Neural progenitor cell (in vitro differentiated cells): ENCODE results near the gene UNC45B.

Source experiments
- EZH2 ChIP-seq: fragments of 200-600 bp; sonication (generic); IDR thresholded peaks from 2 replicates; pipeline ENCODE4 v1.6.1; 2017; ENCODE audit warnings: antibody characterized with exemption, mild to moderate bottlenecking, moderate library complexity
- TF ChIP-seq, protein P1 (sequence below): fragments of 200-600 bp; sonication (generic); IDR thresholded peaks from 2 replicates; pipeline ENCODE4 v1.5.1; 2017; ENCODE audit warnings: antibody characterized with exemption, mild to moderate bottlenecking

DNA sequence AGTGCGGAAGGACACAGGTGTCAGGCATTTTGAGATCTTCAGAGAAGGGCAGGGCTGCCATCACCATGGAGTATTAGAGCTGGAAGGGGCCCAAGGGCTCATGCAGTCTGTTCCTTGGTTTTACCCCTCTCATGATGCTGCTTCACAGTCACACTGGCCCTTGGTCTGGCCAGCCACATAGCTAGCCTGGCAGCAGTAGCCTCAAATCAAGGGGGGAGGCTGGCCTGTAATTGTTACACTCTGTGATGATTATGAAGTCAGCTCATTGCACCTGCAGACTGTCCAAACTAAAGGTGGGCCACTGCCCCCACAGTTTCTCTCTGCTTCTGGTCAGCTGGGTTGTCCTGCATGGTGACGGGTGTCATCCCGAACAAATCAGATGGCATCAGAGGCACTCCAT lies 26.3 kb upstream of the UNC45B start, which contains the start of gene FNDC8:
- TF ChIP-seq, protein P1, sequence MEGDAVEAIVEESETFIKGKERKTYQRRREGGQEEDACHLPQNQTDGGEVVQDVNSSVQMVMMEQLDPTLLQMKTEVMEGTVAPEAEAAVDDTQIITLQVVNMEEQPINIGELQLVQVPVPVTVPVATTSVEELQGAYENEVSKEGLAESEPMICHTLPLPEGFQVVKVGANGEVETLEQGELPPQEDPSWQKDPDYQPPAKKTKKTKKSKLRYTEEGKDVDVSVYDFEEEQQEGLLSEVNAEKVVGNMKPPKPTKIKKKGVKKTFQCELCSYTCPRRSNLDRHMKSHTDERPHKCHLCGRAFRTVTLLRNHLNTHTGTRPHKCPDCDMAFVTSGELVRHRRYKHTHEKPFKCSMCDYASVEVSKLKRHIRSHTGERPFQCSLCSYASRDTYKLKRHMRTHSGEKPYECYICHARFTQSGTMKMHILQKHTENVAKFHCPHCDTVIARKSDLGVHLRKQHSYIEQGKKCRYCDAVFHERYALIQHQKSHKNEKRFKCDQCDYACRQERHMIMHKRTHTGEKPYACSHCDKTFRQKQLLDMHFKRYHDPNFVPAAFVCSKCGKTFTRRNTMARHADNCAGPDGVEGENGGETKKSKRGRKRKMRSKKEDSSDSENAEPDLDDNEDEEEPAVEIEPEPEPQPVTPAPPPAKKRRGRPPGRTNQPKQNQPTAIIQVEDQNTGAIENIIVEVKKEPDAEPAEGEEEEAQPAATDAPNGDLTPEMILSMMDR, result no peak
- TF ChIP-seq EZH2, result no peak
